BJ (cell line): ENCODE data around the gene FSTL4. TPM values are rescaled to one million over a fixed set of nuclear protein-coding genes. Genes with fewer than 3 reads are reported as not detected.

Experiments used
- CTCF ChIA-PET: fragments of 350-600 bp; formaldehyde crosslinking; extraction: SDS; loops from one replicate; lab custom pipeline; 2021; ENCODE audit warnings: antibody characterized with exemption, inconsistent platforms; lab: Yijun Ruan, JAX
- POLR2A ChIA-PET: fragments of 300-600 bp; sonication (Branson Sonifier 250); formaldehyde crosslinking; extraction: SDS; loops from one replicate; lab custom pipeline; 2021; ENCODE audit warnings: antibody characterized with exemption; lab: Charles Lee
- DNase-seq: peaks from one replicate; pipeline ENCODE4 v3.0.0-alpha.2; 2011; ENCODE audit warnings: low read depth
- H3K27me3 ChIP-seq: 2 replicates; pipeline ENCODE4 v1.6.0; 2011; ENCODE audit warnings: low read length; ENCODE audit not compliant: control insufficient read depth, insufficient read depth
- H3K36me3 ChIP-seq: 2 replicates; pipeline ENCODE4 v1.5.1; 2011; ENCODE audit warnings: low read length; ENCODE audit not compliant: control insufficient read depth, insufficient read depth
- H3K4me3 ChIP-seq: 2 replicates; pipeline ENCODE4 v1.5.1; 2011; ENCODE audit warnings: low read depth, mild to moderate bottlenecking, control low read depth, low read length
- polyA plus RNA-seq: library from polyadenylated mRNA; depleted of rRNA; stranded (reverse); fragments of >200 nt; gene quantifications from 2 replicates; pipeline ENCODE4 v1.2.3, GENCODE V29; 2011
- TF ChIP-seq, protein P1 (sequence below): IDR thresholded peaks from 2 replicates; pipeline ENCODE4 v1.5.1; 2011; ENCODE audit warnings: low read depth, mild to moderate bottlenecking, control low read depth, inconsistent platforms, low read length, moderate library complexity; ENCODE audit not compliant: insufficient read depth

FSTL4 gene
- polyA plus RNA-seq, 1 experiment, result not detected

DNA sequence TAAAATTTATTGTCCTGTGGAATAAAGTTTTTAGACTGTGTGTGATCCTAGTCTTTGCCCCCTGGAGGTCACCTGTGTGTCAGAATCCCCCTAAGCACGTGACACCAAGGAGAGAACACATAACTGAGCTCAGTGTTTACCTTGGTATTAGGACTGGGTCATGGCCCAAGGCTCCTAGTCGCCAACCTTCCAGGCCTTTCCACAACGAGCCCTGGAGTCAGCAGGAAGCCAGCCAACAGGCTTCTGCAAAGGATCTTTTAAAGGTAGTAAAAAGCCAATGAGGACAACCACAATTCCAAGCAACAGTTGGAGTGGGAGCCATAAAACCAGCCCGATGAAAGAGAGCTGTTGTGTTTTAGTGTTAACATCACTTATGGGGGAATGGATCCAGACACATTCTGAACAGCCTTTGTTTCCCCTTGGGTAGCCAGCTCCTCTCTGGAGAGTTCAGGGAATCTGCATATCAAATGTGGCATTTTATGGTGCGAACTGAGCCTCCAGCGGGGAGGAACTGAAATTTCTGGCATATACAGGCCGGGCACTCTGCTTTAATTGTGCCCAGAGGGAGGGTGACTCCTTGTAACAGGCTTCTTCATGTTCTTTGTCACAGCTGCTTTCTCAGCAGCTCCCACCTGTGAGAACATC lies 239.9 kb downstream of the FSTL4 start:
- Histone ChIP-seq H3K4me3 (no peak overlapping the region), H3K27me3 (no peaks in the 10 kb centered on the region; the same call in none of the 2 replicates), H3K36me3 (no peaks in the 10 kb centered on the region)
- TF ChIP-seq, protein P1, sequence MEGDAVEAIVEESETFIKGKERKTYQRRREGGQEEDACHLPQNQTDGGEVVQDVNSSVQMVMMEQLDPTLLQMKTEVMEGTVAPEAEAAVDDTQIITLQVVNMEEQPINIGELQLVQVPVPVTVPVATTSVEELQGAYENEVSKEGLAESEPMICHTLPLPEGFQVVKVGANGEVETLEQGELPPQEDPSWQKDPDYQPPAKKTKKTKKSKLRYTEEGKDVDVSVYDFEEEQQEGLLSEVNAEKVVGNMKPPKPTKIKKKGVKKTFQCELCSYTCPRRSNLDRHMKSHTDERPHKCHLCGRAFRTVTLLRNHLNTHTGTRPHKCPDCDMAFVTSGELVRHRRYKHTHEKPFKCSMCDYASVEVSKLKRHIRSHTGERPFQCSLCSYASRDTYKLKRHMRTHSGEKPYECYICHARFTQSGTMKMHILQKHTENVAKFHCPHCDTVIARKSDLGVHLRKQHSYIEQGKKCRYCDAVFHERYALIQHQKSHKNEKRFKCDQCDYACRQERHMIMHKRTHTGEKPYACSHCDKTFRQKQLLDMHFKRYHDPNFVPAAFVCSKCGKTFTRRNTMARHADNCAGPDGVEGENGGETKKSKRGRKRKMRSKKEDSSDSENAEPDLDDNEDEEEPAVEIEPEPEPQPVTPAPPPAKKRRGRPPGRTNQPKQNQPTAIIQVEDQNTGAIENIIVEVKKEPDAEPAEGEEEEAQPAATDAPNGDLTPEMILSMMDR, result no peak
- POLR2A ChIA-PET, result no interaction called here
- CTCF ChIA-PET, result no interaction called here
- DNase-seq, result no peak

DNA sequence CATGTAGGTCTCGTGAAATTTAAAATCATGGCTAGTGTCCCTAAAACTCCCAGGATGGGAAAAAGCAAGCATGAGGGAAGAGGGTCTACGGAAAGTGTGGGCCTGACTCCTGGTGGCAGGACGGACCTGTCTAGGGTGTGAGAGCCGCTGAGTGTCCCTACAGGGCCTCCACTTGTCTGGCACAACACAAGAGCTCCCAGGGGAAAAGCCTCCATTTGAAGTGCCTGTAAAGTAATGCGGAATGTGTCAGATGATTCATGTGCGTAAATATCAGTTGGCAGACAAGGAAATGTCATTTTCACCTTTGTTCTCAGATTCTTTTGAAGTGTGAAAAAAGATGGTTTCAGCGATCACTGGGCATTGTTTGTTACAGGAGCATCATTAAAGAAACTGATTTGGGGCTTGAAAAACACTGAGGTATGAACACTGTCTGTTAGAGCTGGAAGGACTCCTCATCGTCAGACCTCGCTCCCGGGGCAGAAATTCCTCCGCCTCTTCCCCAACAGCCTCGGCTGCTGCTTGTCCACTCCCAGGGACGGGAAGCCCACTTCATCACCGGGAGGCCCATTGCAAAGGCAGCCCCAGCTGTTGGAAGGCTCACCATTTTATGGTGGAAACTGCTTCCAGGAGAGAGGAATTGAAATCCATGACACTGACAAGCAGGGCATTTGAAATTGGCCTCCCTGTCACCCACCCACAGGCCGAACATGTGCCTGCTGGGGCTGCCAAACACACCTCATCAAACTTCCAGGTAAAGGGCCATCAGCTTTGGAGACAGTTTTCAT lies 240.8 kb downstream of the FSTL4 start:
- Histone ChIP-seq H3K27me3 (peaks cover 3% of the 10 kb centered on the region), H3K4me3 (no peak overlapping the region), H3K36me3 (no peaks in the 10 kb centered on the region)
- POLR2A ChIA-PET, result no interaction called here
- no peak for DNase-seq
- TF ChIP-seq, protein P1, result no peak
- CTCF ChIA-PET, result no interaction called here

DNA sequence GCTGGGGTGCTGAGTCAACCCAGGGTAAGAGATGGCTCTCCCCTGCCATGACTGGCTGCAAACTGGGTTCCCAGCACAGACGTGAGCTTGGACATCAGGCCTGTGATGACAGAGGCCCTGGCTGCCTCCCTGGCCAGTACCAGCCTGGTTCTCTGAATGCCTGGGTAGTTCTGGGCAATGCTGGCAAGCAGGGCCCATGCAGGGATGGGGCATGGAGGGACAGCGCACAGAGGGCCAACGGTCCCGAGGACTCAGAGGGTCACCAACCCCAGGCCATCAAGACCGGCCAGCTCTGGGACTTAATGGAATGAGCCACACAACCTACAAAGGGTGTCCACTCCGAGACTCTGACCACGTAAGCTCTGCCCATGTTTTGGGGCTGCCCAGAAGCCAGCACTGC lies 241.4 kb downstream of the FSTL4 start:
- no peak for DNase-seq
- Histone ChIP-seq H3K4me3 (no peak overlapping the region), H3K36me3 (no peaks in the 10 kb centered on the region), H3K27me3 (peaks cover 5% of the 10 kb centered on the region)
- CTCF ChIA-PET, result no interaction called here
- TF ChIP-seq, protein P1, result no peak
- POLR2A ChIA-PET, result no interaction called here

DNA sequence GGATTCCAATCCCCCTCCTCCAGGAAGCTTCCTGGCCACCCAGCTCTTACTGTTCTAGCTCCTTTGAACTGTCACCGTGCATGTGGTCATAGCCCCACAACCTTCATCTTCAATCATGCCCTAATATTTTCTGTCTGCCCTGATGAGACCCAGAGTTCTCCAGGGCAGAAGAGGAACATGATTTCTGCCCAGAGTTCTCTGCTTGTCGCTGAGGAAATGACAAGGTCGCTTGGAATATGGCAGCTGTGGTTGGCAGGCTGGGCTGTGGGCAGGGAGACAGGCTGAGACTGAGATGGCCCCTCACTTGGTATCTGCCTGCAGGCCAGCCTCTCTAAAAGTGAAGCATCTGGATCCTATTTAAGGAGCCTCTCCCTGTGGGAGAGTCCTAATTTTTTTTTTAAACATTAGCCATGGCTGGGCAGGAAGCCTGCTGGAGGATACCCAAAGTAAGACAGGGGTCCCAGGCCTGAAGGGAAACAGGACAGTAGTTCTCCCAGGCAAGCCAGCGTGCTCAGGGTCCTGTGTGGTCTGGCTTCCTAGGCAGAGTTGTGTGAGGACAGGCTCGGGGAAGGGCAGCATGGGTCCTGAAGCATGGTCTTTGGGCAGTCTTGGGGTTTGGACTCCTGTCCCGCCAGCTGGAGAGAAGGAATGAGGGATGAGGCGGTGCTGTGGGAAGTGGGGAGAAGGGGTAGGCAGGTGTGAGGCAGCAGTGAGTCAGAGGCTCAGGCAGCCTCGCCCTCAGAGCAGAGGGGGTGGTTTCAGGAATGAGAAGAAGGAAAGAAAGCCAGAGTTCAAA lies 242.1 kb downstream of the FSTL4 start:
- CTCF ChIA-PET, result no interaction called here
- H3K36me3 ChIP-seq, result no peaks in the 10 kb centered on the region
- H3K4me3 ChIP-seq, result no peak overlapping the region
- peaks cover 7% of the 10 kb centered on the region for H3K27me3 ChIP-seq
- POLR2A ChIA-PET, result no interaction called here
- no peak for DNase-seq
- TF ChIP-seq, protein P1, result no peak
